Measurements from ENCODE around the gene ENTREP1.
"Not testable (repeated sequence)": the region's sequence is repeated elsewhere in the genome, so short reads cannot be mapped to it uniquely, and the experiment has no call there.

The ENTREP1 gene

DNA sequence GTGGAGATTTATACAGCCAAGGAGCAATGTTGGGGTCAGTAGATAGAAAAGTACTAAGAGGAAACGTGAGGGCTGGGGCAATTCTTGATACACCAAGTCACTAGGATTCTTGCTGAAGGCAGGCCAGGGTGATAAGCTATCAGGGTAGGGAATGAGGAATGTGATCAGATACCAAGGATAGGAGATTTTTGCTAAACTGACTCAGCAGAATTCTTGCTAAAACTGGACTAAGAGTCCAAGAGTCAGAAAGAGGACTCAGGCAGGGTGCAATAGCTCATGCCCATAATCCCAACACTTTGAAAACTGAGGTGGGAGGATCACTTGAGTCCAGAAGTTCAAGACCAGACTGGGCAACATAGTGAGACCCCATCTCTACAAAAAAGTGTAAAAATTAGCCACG lies 71.7 kb downstream of the ENTREP1 start:
- Histone ChIP-seq H3K4me3 (ENCODE audit: insufficient read depth, low read length, poor library complexity, severe bottlenecking) (no peak overlapping the region), H3K4me2 (ENCODE audit: low read depth, low read length, poor library complexity, severe bottlenecking) (no peak overlapping the region), H3K27me3 (ENCODE audit: low read length) (no peaks in the 10 kb centered on the region), H3K9me2 (replicated peaks; ENCODE audit: insufficient read depth, low read length) (no peaks in the 10 kb centered on the region), H3F3A (ENCODE audit: insufficient read depth) (no peaks in the 10 kb centered on the region), H3K9ac (ENCODE audit: low read length) (no peak overlapping the region), H3K79me2 (ENCODE audit: insufficient read depth, low read length) (no peaks in the 10 kb centered on the region), H3K27ac (ENCODE audit: low read depth, low read length) (no peak overlapping the region), H3K9me3 (ENCODE audit: insufficient read depth, low read length) (no peaks in the 10 kb centered on the region), H2AFZ (ENCODE audit: low read depth, low read length, severe bottlenecking) (no peak overlapping the region), H4K20me1 (ENCODE audit: low read depth, low read length) (no peaks in the 10 kb centered on the region), H3K36me3 (ENCODE audit: low read length) (no peaks in the 10 kb centered on the region)
- TF ChIP-seq EZH2phosphoT487 (conservative IDR thresholded peaks at IDR 0.05; ENCODE audit: low read length): no peak
- TF ChIP-seq, protein P1, sequence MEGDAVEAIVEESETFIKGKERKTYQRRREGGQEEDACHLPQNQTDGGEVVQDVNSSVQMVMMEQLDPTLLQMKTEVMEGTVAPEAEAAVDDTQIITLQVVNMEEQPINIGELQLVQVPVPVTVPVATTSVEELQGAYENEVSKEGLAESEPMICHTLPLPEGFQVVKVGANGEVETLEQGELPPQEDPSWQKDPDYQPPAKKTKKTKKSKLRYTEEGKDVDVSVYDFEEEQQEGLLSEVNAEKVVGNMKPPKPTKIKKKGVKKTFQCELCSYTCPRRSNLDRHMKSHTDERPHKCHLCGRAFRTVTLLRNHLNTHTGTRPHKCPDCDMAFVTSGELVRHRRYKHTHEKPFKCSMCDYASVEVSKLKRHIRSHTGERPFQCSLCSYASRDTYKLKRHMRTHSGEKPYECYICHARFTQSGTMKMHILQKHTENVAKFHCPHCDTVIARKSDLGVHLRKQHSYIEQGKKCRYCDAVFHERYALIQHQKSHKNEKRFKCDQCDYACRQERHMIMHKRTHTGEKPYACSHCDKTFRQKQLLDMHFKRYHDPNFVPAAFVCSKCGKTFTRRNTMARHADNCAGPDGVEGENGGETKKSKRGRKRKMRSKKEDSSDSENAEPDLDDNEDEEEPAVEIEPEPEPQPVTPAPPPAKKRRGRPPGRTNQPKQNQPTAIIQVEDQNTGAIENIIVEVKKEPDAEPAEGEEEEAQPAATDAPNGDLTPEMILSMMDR (IDR thresholded peaks at IDR 0.05; ENCODE audit: insufficient read depth, low read length, poor library complexity, severe bottlenecking): no peak

GRCh38 chr9:69397384-69398214 lies 72.6 kb downstream of the ENTREP1 start:
- Histone ChIP-seq H3F3A (ENCODE audit: insufficient read depth) (no peaks in the 10 kb centered on the region), H3K27ac (ENCODE audit: low read depth, low read length) (no peak overlapping the region), H2AFZ (ENCODE audit: low read depth, low read length, severe bottlenecking) (no peak overlapping the region), H3K27me3 (ENCODE audit: low read length) (no peaks in the 10 kb centered on the region), H3K36me3 (ENCODE audit: low read length) (no peaks in the 10 kb centered on the region), H3K9me3 (ENCODE audit: insufficient read depth, low read length) (no peaks in the 10 kb centered on the region), H3K4me3 (ENCODE audit: insufficient read depth, low read length, poor library complexity, severe bottlenecking) (no peak overlapping the region), H3K4me2 (ENCODE audit: low read depth, low read length, poor library complexity, severe bottlenecking) (no peak overlapping the region), H3K79me2 (ENCODE audit: insufficient read depth, low read length) (no peaks in the 10 kb centered on the region), H4K20me1 (ENCODE audit: low read depth, low read length) (no peaks in the 10 kb centered on the region), H3K9me2 (replicated peaks; ENCODE audit: insufficient read depth, low read length) (no peaks in the 10 kb centered on the region), H3K9ac (ENCODE audit: low read length) (no peak overlapping the region)
- TF ChIP-seq, protein P1 (IDR thresholded peaks at IDR 0.05; ENCODE audit: insufficient read depth, low read length, poor library complexity, severe bottlenecking): no peak
- TF ChIP-seq EZH2phosphoT487 (conservative IDR thresholded peaks at IDR 0.05; ENCODE audit: low read length): no peak

GRCh38 chr9:69400470-69400869 lies 75.5 kb downstream of the ENTREP1 start:
- Histone ChIP-seq H3K9me3 (ENCODE audit: insufficient read depth, low read length) (no peaks in the 10 kb centered on the region), H3K9ac (ENCODE audit: low read length) (no peak overlapping the region), H3K9me2 (replicated peaks; ENCODE audit: insufficient read depth, low read length) (no peaks in the 10 kb centered on the region), H3K27ac (ENCODE audit: low read depth, low read length) (no peak overlapping the region), H4K20me1 (ENCODE audit: low read depth, low read length) (no peaks in the 10 kb centered on the region), H3K4me3 (ENCODE audit: insufficient read depth, low read length, poor library complexity, severe bottlenecking) (no peak overlapping the region), H3K79me2 (ENCODE audit: insufficient read depth, low read length) (no peaks in the 10 kb centered on the region), H3F3A (ENCODE audit: insufficient read depth) (no peaks in the 10 kb centered on the region), H3K4me2 (ENCODE audit: low read depth, low read length, poor library complexity, severe bottlenecking) (no peak overlapping the region), H2AFZ (ENCODE audit: low read depth, low read length, severe bottlenecking) (no peak overlapping the region), H3K36me3 (ENCODE audit: low read length) (no peaks in the 10 kb centered on the region), H3K27me3 (ENCODE audit: low read length) (no peaks in the 10 kb centered on the region)
- TF ChIP-seq, protein P1 (IDR thresholded peaks at IDR 0.05; ENCODE audit: insufficient read depth, low read length, poor library complexity, severe bottlenecking): no peak
- TF ChIP-seq EZH2phosphoT487 (conservative IDR thresholded peaks at IDR 0.05; ENCODE audit: low read length): no peak

DNA sequence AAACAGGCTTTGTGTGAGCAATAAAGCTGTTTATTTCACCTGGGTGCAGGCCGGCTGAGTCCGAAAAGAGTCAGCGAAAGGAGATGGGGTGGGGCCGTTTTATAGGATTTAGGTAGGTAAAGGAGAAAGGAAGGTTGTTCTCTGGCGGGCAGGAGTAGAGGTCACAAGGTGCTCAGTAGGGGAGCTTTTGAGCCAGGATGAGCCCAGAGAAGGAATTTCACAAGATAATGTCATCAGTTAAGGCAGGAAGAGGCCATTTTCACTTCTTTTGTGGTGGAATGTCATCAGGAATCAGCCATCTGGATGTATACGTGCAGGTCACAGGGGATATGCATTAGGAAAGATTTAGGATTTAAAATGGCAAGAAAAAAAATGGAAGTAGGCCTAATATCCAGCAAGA lies 84.9 kb downstream of the ENTREP1 start:
- not testable (repeated sequence) for H3K27ac ChIP-seq (ENCODE audit: low read depth, low read length)

More for the DNA sequence above, 84.9 kb downstream of the ENTREP1 start:
- not testable (repeated sequence) for H4K20me1 ChIP-seq (ENCODE audit: low read depth, low read length); H3F3A ChIP-seq (ENCODE audit: insufficient read depth); H3K4me3 ChIP-seq (ENCODE audit: insufficient read depth, low read length, poor library complexity, severe bottlenecking); H3K9me3 ChIP-seq (ENCODE audit: insufficient read depth, low read length); H2AFZ ChIP-seq (ENCODE audit: low read depth, low read length, severe bottlenecking); H3K79me2 ChIP-seq (ENCODE audit: insufficient read depth, low read length); H3K9me2 ChIP-seq (replicated peaks; ENCODE audit: insufficient read depth, low read length); H3K4me2 ChIP-seq (ENCODE audit: low read depth, low read length, poor library complexity, severe bottlenecking); H3K9ac ChIP-seq (ENCODE audit: low read length); H3K27me3 ChIP-seq (ENCODE audit: low read length); H3K36me3 ChIP-seq (ENCODE audit: low read length)
